Measurements from ENCODE around the gene GALK1.
"Not testable (repeated sequence)": the region's sequence is repeated elsewhere in the genome, so short reads cannot be mapped to it uniquely, and the experiment has no call there.

The GALK1 gene

GRCh38 chr17:75783803-75784472 lies 18.9 kb upstream of the GALK1 start:
- no peak for DNase-seq (ENCODE audit: low read depth)

- no peak for DNase-seq (ENCODE audit: low read depth)
Observed at GRCh38 chr17:75783069-75783783, 18.2 kb upstream of the GALK1 start.

GRCh38 chr17:75779987-75780889 lies 15.2 kb upstream of the GALK1 start:
- DNase-seq (ENCODE audit: low read depth), result no peak

- peak; percentile 90 for DNase-seq (ENCODE audit: low read depth)
Observed at GRCh38 chr17:75779250-75779986, 14.4 kb upstream of the GALK1 start.

- DNase-seq (ENCODE audit: low read depth), result no peak
Observed at GRCh38 chr17:75778861-75779249, 13.9 kb upstream of the GALK1 start.

- not testable (repeated sequence) for DNase-seq (ENCODE audit: low read depth)
Observed at GRCh38 chr17:75778066-75778860, 13.3 kb upstream of the GALK1 start.

- no peak for DNase-seq (ENCODE audit: low read depth)
Observed at GRCh38 chr17:75777296-75777922, 12.4 kb upstream of the GALK1 start.

GRCh38 chr17:75776386-75777295 lies 11.6 kb upstream of the GALK1 start:
- DNase-seq (ENCODE audit: low read depth), result no peak

- DNase-seq (ENCODE audit: low read depth), result no peak
Observed at GRCh38 chr17:75774991-75775668, 10.1 kb upstream of the GALK1 start.

GRCh38 chr17:75774471-75774990 lies 9.5 kb upstream of the GALK1 start:
- no peak for DNase-seq (ENCODE audit: low read depth)

- no peak for DNase-seq (ENCODE audit: low read depth)
Observed at GRCh38 chr17:75773808-75774470, 8.9 kb upstream of the GALK1 start.

- DNase-seq (ENCODE audit: low read depth), result no peak
Observed at GRCh38 chr17:75773121-75773807, 8.3 kb upstream of the GALK1 start.

- no peak for DNase-seq (ENCODE audit: low read depth)
Observed at GRCh38 chr17:75771334-75772281, 6.6 kb upstream of the GALK1 start.

- no peak for DNase-seq (ENCODE audit: low read depth)
Observed at GRCh38 chr17:75769536-75769935, 4.5 kb upstream of the GALK1 start.

GRCh38 chr17:75767881-75768280 lies 2.9 kb upstream of the GALK1 start:
- DNase-seq (ENCODE audit: low read depth), result no peak

- DNase-seq (ENCODE audit: low read depth), result no peak
Observed at GRCh38 chr17:75765981-75766380, 989 bp upstream of the GALK1 start.

- no peak for DNase-seq (ENCODE audit: low read depth)
Observed at GRCh38 chr17:75764417-75764710, 628 bp downstream of the GALK1 start.

Data from activated T-cell treated with anti-CD3 and anti-CD28 coated beads for 24 hours (primary cell).